NT2/D1 (cell line): Measurements from ENCODE around the gene TAMALIN.

Source experiments
- DNase-seq: peaks from one replicate; pipeline ENCODE4 v3.0.0-alpha.2; 2011; ENCODE audit warnings: low read depth, low spot score
- H3K27me3 ChIP-seq: 2 replicates; pipeline ENCODE4 v1.6.0; 2011; ENCODE audit warnings: mild to moderate bottlenecking; ENCODE audit not compliant: insufficient read length, insufficient read depth
- H3K36me3 ChIP-seq: 2 replicates; pipeline ENCODE4 v1.6.1; 2011; ENCODE audit warnings: mild to moderate bottlenecking, low read length, mixed read lengths; ENCODE audit not compliant: insufficient read depth, insufficient read length
- H3K4me1 ChIP-seq: 2 replicates; pipeline ENCODE4 v1.5.1; 2011; ENCODE audit not compliant: insufficient read depth, insufficient read length
- H3K4me3 ChIP-seq: 2 replicates; pipeline ENCODE4 v1.5.1; 2011; ENCODE audit warnings: low read depth; ENCODE audit not compliant: insufficient read length
- H3K9ac ChIP-seq: 2 replicates; pipeline ENCODE4 v1.6.0; 2011; ENCODE audit warnings: low read depth; ENCODE audit not compliant: insufficient read length
- H3K9me3 ChIP-seq: 2 replicates; pipeline ENCODE4 v1.5.1; 2011; ENCODE audit warnings: mild to moderate bottlenecking, low read length; ENCODE audit not compliant: insufficient read depth
- SUZ12 ChIP-seq: IDR thresholded peaks from 2 replicates; pipeline ENCODE4 v1.6.1; 2011; ENCODE audit not compliant: insufficient read length, insufficient read depth; ENCODE audit errors: extremely low read depth
- YY1 ChIP-seq: IDR thresholded peaks from 2 replicates; pipeline ENCODE4 v1.6.1; 2011; ENCODE audit not compliant: insufficient read length, insufficient read depth
- ZNF274 ChIP-seq: IDR thresholded peaks from 2 replicates; pipeline ENCODE4 v1.6.1; 2011; ENCODE audit warnings: mild to moderate bottlenecking, low read depth, low read length

TAMALIN gene

DNA sequence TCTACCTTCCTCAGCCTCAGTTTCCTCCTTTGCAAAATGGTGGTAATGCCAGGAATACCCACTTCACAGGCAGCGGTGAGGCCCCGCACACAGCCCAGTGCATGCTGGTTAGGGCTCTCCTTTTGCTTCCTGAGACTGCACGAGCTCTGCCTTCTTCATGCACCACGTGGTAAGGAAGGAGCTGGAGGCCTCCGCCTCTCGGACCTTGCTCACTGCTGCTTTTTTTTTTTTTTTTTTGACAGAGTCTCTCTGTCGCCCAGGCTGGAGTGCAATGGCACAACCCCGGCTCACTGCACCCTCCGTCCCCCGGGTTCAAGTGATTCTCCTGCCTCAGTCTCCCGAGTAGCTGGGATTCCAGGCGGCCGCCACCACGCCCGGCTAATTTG, 18.1 kb downstream of the TAMALIN start:
- Histone ChIP-seq H3K4me1 (peaks cover 21% of the 10 kb centered on the region), H3K9me3 (no peaks in the 10 kb centered on the region), H3K9ac (no peak overlapping the region), H3K4me3 (no peak overlapping the region), H3K27me3 (peaks cover 28% of the 10 kb centered on the region), H3K36me3 (no peaks in the 10 kb centered on the region)
- no peak for TF ChIP-seq SUZ12
- TF ChIP-seq YY1, result no peak
- no peak for TF ChIP-seq ZNF274
- no peak for DNase-seq

DNA sequence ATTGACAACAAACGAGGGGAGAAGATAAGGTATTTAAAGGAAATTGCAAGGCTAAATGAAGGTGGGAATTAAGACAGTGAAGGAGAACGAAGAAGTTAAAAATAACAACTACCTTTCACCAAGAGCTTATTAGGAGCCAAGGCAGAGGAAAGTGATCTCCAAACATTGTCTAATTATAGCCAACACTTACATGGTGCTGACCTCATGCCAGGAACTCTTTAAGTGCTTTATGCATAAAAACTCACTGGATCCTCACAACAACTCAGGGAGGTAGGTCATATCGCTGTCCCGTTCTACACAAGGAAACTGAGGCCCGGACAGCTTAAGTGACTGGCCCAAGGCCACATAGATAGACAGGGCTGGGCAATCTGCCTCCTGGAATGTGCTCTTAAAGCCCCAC, 19.5 kb downstream of the TAMALIN start:
- no peak overlapping the region for H3K4me3 ChIP-seq
- H3K9ac ChIP-seq, result no peak overlapping the region
- TF ChIP-seq SUZ12 (no peak), YY1 (no peak), ZNF274 (no peak)
- H3K9me3 ChIP-seq, result no peaks in the 10 kb centered on the region
- H3K36me3 ChIP-seq, result no peaks in the 10 kb centered on the region
- no peak for DNase-seq
- peaks cover 24% of the 10 kb centered on the region for H3K4me1 ChIP-seq
- H3K27me3 ChIP-seq, result peaks cover 28% of the 10 kb centered on the region

DNA sequence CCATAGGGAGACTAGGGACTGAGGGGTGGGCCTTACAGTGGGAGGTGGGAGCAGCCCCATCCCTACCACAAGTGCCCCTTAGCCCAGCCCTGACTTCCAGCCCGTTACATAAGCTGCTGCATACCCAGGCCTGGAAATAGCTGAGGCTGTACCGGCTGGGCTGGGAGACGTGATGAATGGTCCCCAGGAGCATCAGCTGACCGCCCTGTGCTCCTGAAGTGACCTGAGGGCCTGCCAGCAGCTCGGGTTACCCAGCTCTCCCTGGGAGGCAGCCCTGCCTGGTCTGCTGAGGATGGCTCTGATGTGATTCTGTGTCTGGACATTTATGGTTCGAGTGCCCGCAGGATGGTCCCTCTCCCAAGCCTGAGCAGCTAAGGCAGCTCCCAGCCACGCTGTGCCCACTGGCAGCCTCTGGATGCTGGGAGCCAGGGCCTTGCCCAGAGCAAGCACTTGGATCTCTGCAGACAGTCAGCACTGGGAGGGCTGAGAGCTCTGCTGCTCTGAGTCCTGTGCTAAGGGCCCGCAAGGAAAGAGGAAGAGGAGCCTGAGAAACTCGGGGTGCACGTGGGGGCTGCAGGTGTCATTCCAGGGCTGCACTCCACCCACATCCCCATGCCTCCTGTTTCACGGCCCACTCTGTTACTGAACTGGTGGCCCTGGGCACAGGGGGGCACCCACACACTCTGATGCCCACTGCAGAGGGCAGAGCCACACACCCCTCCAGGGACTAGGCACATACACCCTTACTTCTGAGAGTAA, 20.5 kb downstream of the TAMALIN start:
- no peak overlapping the region for H3K4me3 ChIP-seq
- H3K9ac ChIP-seq, result peak overlapping the region; percentile 34
- H3K36me3 ChIP-seq, result no peaks in the 10 kb centered on the region
- no peak for DNase-seq
- peaks cover 26% of the 10 kb centered on the region for H3K4me1 ChIP-seq
- TF ChIP-seq SUZ12 (no peak), YY1 (no peak), ZNF274 (no peak)
- no peaks in the 10 kb centered on the region for H3K9me3 ChIP-seq
- peaks cover 21% of the 10 kb centered on the region for H3K27me3 ChIP-seq

DNA sequence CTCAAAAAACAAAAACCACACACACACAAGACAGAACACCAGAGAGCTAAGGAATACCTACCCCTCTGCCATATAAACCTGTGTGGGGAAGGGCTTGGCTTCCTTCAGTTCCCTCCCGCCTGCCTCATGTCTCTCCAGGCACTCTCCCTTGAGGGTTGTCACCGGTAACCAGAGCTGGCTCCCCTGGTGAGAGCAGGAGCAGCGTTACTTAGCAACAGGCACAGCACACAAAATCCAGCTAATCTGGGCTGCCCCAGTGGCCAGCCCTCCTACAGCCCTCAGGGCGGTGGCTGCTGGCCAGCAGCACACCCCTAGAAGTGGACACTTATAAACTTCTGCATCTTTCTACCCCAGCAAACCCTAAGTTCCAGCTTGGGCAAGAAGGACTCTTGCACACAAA, 22.9 kb downstream of the TAMALIN start:
- Histone ChIP-seq H3K4me3 (no peak overlapping the region), H3K9me3 (no peaks in the 10 kb centered on the region), H3K27me3 (peaks cover 21% of the 10 kb centered on the region), H3K9ac (peak overlapping the region; percentile 45), H3K36me3 (no peaks in the 10 kb centered on the region), H3K4me1 (peaks cover 28% of the 10 kb centered on the region)
- TF ChIP-seq ZNF274 (no peak), SUZ12 (no peak), YY1 (no peak)
- DNase-seq, result peak; percentile 76

DNA sequence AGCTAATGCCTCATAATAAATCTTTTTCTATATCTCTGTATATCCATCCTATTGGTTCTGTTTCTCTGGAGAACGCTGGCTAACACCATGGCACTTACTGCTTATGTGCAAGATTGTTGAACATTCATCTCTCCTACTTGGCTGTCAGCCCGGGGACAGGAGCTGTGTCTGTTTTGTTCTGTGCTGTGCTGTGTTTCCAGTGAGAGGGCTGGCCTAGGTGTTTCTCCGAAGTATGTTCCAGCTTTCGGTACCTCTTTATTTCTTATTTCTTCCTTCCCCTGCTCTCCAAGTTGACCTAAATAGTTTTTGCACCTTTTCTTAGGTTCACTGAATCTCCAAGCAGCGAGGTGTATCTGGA, 25.7 kb downstream of the TAMALIN start:
- DNase-seq, result no peak
- H3K4me3 ChIP-seq, result no peak overlapping the region
- TF ChIP-seq YY1, result no peak
- TF ChIP-seq ZNF274, result no peak
- no peak for TF ChIP-seq SUZ12
- H3K27me3 ChIP-seq, result peaks cover 40% of the 10 kb centered on the region
- H3K4me1 ChIP-seq, result peaks cover 22% of the 10 kb centered on the region
- H3K9ac ChIP-seq, result no peak overlapping the region
- no peaks in the 10 kb centered on the region for H3K36me3 ChIP-seq
- no peaks in the 10 kb centered on the region for H3K9me3 ChIP-seq

DNA sequence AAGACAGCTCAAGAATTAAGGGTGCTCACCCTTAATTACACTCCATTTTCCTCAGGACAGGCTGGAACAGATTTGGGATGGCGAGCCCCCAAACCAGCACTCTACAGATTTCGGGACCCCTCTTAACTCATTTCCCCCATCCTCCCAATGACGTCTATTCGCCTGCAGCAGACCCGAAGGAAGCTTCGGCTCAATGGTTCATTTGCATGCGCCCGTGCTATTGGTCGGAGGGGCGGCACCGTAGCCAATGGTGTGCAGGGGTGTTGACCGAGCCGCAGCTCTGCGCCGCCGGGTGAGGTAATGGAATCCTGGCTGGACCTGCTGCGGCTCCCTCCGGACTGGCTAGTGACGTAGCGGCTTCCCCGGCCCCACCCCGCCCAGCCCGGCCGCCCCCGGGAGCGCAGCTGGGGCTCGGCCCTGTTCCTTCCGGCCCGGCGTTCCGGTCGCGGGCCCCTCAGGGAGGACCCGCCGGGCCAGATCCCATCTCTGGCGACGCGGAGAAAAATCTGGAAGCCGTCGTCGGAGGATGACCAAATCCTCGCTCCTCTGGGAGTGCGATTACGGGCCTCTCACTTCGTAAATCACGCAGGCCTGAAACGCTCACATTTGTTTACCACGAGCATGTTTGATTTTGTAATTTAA, 26.2 kb downstream of the TAMALIN start:
- H3K9me3 ChIP-seq, result no peaks in the 10 kb centered on the region
- H3K4me1 ChIP-seq, result peaks cover 20% of the 10 kb centered on the region
- TF ChIP-seq ZNF274, result no peak
- TF ChIP-seq YY1, result no peak
- no peak for TF ChIP-seq SUZ12
- DNase-seq, result peak; percentile 94
- peak overlapping the region; percentile 63 for H3K9ac ChIP-seq
- H3K4me3 ChIP-seq, result peak overlapping the region; percentile 13
- no peaks in the 10 kb centered on the region for H3K36me3 ChIP-seq
- peaks cover 40% of the 10 kb centered on the region for H3K27me3 ChIP-seq

DNA sequence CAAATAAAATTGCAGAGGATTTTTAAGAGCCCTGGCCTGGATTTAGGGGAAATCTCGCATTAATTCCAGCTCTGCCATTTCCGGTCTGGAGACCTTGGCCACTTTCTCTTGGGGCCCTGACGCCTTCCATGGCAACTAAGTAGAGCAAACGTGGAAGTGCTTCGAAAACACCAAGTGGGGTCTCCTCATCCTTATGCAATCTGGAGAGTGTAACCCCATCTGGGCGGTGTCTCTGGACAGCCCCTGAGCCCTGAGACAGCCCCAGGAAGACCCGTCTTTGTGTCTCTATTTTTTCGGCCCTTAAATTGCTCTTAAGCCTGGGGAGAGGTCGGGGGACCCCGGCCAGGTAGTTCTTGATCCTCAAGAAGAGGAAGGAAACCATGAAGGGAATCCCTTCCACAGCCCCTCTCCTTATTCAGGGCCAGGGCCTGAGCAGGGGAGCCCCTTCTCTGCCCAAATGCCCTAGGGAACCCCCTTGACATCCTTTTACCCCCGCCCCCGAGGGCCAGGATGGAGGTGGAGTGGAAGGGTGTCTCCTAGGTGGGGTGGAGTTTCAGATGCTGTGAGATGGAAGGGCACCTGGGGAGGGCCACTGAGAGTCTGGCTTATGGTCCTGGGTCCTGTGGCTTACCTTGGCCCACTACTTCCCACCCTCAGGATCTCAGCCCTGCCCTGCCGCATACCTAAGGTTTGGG, 26.8 kb downstream of the TAMALIN start:
- Histone ChIP-seq H3K4me1 (peaks cover 23% of the 10 kb centered on the region), H3K27me3 (peaks cover 42% of the 10 kb centered on the region), H3K4me3 (peak overlapping the region; percentile 13), H3K36me3 (no peaks in the 10 kb centered on the region), H3K9me3 (no peaks in the 10 kb centered on the region), H3K9ac (peak overlapping the region; percentile 63)
- TF ChIP-seq YY1 (no peak), ZNF274 (no peak), SUZ12 (no peak)
- no peak for DNase-seq
